ENCODE data around the gene ADGRG6.

ADGRG6 gene

GRCh38 chr6:142401838-142402237 lies 100.0 kb downstream of the ADGRG6 start:
- H3K4me3 ChIP-seq = no peak overlapping the region
- H3K4me1 ChIP-seq = no peaks in the 10 kb centered on the region
- H3K36me3 ChIP-seq = no peaks in the 10 kb centered on the region
- H3K9ac ChIP-seq = no peak overlapping the region
- H3K27ac ChIP-seq = no peak overlapping the region
- no peaks in the 10 kb centered on the region for H3K9me3 ChIP-seq (replicated peaks in 1 of 11)
- TF ChIP-seq Cebpa-rat (IDR thresholded peaks at IDR 0.05) = no peak
- no peak overlapping the region for H3K4me2 ChIP-seq
- no peaks in the 10 kb centered on the region for H4K20me1 ChIP-seq
- no peaks in the 10 kb centered on the region for H3K27me3 ChIP-seq

- no peak for TF ChIP-seq Cebpa-rat (IDR thresholded peaks at IDR 0.05)
- Histone ChIP-seq H3K9ac (no peak overlapping the region), H3K36me3 (no peaks in the 10 kb centered on the region), H3K4me3 (no peak overlapping the region), H3K27me3 (no peaks in the 10 kb centered on the region), H3K4me2 (no peak overlapping the region), H3K27ac (no peak overlapping the region), H3K4me1 (no peaks in the 10 kb centered on the region), H3K9me3 (replicated peaks in 1 of 11) (no peaks in the 10 kb centered on the region), H4K20me1 (no peaks in the 10 kb centered on the region)
Observed at GRCh38 chr6:142404751-142405150, 102.9 kb downstream of the ADGRG6 start.

- no peaks in the 10 kb centered on the region for H3K27me3 ChIP-seq
- H4K20me1 ChIP-seq = no peaks in the 10 kb centered on the region
- H3K27ac ChIP-seq = no peak overlapping the region
- H3K36me3 ChIP-seq = no peaks in the 10 kb centered on the region
- no peaks in the 10 kb centered on the region for H3K4me1 ChIP-seq
- no peak overlapping the region for H3K4me2 ChIP-seq
- no peak for TF ChIP-seq Cebpa-rat (IDR thresholded peaks at IDR 0.05)
- no peak overlapping the region for H3K4me3 ChIP-seq
- H3K9me3 ChIP-seq (replicated peaks in 1 of 11) = no peaks in the 10 kb centered on the region
- no peak overlapping the region for H3K9ac ChIP-seq
Observed at GRCh38 chr6:142406131-142406530, 104.3 kb downstream of the ADGRG6 start.

GRCh38 chr6:142407685-142408273 lies 106.0 kb downstream of the ADGRG6 start:
- H3K4me2 ChIP-seq = no peak overlapping the region
- no peaks in the 10 kb centered on the region for H3K36me3 ChIP-seq
- no peak overlapping the region for H3K27ac ChIP-seq
- no peaks in the 10 kb centered on the region for H3K27me3 ChIP-seq
- no peak for TF ChIP-seq Cebpa-rat (IDR thresholded peaks at IDR 0.05)
- H4K20me1 ChIP-seq = no peaks in the 10 kb centered on the region
- no peak overlapping the region for H3K9ac ChIP-seq
- no peaks in the 10 kb centered on the region for H3K9me3 ChIP-seq (replicated peaks in 1 of 11)
- no peak overlapping the region for H3K4me3 ChIP-seq
- H3K4me1 ChIP-seq = no peaks in the 10 kb centered on the region

DNA sequence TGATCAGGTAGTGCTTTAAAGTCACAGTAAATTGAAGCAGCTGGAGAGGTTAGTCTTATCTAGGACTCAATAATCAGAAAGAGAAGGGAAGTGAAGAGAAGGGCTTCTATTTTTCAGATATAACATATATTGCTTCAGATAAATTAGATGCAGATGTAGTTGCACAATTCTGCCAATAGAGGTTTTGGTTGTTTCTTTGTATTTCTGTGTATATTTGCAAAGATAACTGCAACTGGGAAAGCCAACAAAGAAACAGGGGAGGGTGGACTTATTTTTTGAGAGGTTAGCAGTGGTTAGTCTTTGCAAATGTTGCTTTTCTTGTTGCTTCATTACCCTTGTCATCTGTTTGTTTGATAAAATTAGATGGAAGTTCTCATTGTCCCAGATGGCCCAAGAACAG lies 106.6 kb downstream of the ADGRG6 start:
- no peak for TF ChIP-seq Cebpa-rat (IDR thresholded peaks at IDR 0.05)
- no peaks in the 10 kb centered on the region for H4K20me1 ChIP-seq
- no peaks in the 10 kb centered on the region for H3K27me3 ChIP-seq
- H3K4me1 ChIP-seq = 0 out of 20 replicates have a peak, but pooled peaks cover 0 to under 1% (median 0%) of the 10 kb centered on the region in 10 experiments
- H3K4me3 ChIP-seq = no peak overlapping the region
- no peak overlapping the region for H3K27ac ChIP-seq
- H3K36me3 ChIP-seq = no peaks in the 10 kb centered on the region
- H3K4me2 ChIP-seq = no peak overlapping the region
- no peaks in the 10 kb centered on the region for H3K9me3 ChIP-seq (replicated peaks in 1 of 11)
- H3K9ac ChIP-seq = no peak overlapping the region

- 0 out of 20 replicates have a peak, but pooled peaks cover 0 to 5% (median 0%) of the 10 kb centered on the region in 10 experiments for H3K4me1 ChIP-seq
- no peaks in the 10 kb centered on the region for H3K27me3 ChIP-seq
- H3K4me2 ChIP-seq = no peak overlapping the region
- no peaks in the 10 kb centered on the region for H3K9me3 ChIP-seq (replicated peaks in 1 of 11)
- H3K27ac ChIP-seq = no peak overlapping the region
- no peak overlapping the region for H3K9ac ChIP-seq
- TF ChIP-seq Cebpa-rat (IDR thresholded peaks at IDR 0.05) = no peak
- H4K20me1 ChIP-seq = no peaks in the 10 kb centered on the region
- H3K4me3 ChIP-seq = no peak overlapping the region
- no peaks in the 10 kb centered on the region for H3K36me3 ChIP-seq
Observed at GRCh38 chr6:142409794-142410193, 108.0 kb downstream of the ADGRG6 start.

- no peaks in the 10 kb centered on the region for H4K20me1 ChIP-seq
- H3K4me3 ChIP-seq = no peak overlapping the region
- H3K9me3 ChIP-seq (replicated peaks in 1 of 11) = no peaks in the 10 kb centered on the region
- H3K9ac ChIP-seq = no peak overlapping the region
- no peaks in the 10 kb centered on the region for H3K36me3 ChIP-seq
- 0 out of 20 replicates have a peak, but pooled peaks cover 0 to 5% (median 0%) of the 10 kb centered on the region in 10 experiments for H3K4me1 ChIP-seq
- H3K4me2 ChIP-seq = no peak overlapping the region
- TF ChIP-seq Cebpa-rat (IDR thresholded peaks at IDR 0.05) = no peak
- no peaks in the 10 kb centered on the region for H3K27me3 ChIP-seq
- no peak overlapping the region for H3K27ac ChIP-seq
Observed at GRCh38 chr6:142411145-142411544, 109.3 kb downstream of the ADGRG6 start.

DNA sequence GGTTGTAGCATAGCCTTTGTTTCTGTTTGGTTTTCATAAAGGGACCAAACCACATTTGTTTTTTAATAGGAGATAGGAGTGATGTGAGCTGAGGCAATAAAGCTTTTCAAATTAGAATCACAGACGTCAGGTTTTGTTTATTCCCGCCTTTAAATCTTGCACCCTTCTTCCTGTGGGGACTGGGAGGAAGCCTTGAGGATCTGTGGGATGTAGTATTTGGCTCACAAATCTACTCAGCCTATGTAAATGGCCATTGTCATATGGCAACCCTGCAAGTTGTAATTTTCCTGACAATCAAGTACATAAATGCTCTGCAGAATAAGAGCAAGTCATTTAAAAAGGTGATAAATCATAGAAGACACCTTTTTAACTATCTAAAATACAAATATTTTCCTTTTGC lies 110.4 kb downstream of the ADGRG6 start:
- H3K4me3 ChIP-seq = no peak overlapping the region
- H3K27ac ChIP-seq = no peak overlapping the region
- no peaks in the 10 kb centered on the region for H3K27me3 ChIP-seq
- no peaks in the 10 kb centered on the region for H3K9me3 ChIP-seq (replicated peaks in 1 of 11)
- H3K4me1 ChIP-seq = 0 out of 20 replicates have a peak, but pooled peaks cover 0 to 5% (median 0%) of the 10 kb centered on the region in 10 experiments
- no peak overlapping the region for H3K9ac ChIP-seq
- H3K36me3 ChIP-seq = no peaks in the 10 kb centered on the region
- no peaks in the 10 kb centered on the region for H4K20me1 ChIP-seq
- H3K4me2 ChIP-seq = no peak overlapping the region
- no peak for TF ChIP-seq Cebpa-rat (IDR thresholded peaks at IDR 0.05)

GRCh38 chr6:142412658-142413057 lies 110.9 kb downstream of the ADGRG6 start:
- Histone ChIP-seq H3K4me3 (no peak overlapping the region), H3K4me1 (0 out of 20 replicates have a peak, but pooled peaks cover 0 to 5% (median 0%) of the 10 kb centered on the region in 10 experiments), H3K9ac (no peak overlapping the region), H3K4me2 (no peak overlapping the region), H4K20me1 (no peaks in the 10 kb centered on the region), H3K27me3 (no peaks in the 10 kb centered on the region), H3K36me3 (no peaks in the 10 kb centered on the region), H3K27ac (no peak overlapping the region), H3K9me3 (replicated peaks in 1 of 11) (no peaks in the 10 kb centered on the region)
- no peak for TF ChIP-seq Cebpa-rat (IDR thresholded peaks at IDR 0.05)

DNA sequence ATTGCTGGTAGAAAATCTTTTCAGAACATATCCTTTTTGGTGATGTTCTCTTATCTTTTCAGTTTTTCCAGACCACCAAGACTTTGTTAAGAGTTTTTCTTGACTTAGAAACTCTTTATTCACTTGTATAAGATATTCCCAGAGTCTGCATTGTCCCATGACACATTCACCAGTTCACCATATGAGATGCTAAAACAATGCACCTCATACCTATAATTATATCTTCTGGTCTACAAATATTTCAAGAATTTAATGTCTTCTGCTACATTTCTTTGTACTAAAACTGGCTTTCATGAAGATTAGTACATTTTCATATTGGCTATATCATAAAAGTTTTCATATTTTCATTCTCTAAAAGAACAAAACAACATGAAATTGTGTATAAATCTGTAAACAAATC lies 111.3 kb downstream of the ADGRG6 start:
- H3K27me3 ChIP-seq = no peaks in the 10 kb centered on the region
- H3K36me3 ChIP-seq = no peaks in the 10 kb centered on the region
- H3K4me2 ChIP-seq = no peak overlapping the region
- TF ChIP-seq Cebpa-rat (IDR thresholded peaks at IDR 0.05) = no peak
- no peak overlapping the region for H3K9ac ChIP-seq
- no peak overlapping the region for H3K27ac ChIP-seq
- H3K9me3 ChIP-seq (replicated peaks in 1 of 11) = no peaks in the 10 kb centered on the region
- H3K4me3 ChIP-seq = no peak overlapping the region
- 0 out of 20 replicates have a peak, but pooled peaks cover 0 to 5% (median 0%) of the 10 kb centered on the region in 10 experiments for H3K4me1 ChIP-seq
- H4K20me1 ChIP-seq = no peaks in the 10 kb centered on the region
